HepG2 (cell line): ENCODE measurements around the gene PTX4. TPM values are rescaled to one million over a fixed set of nuclear protein-coding genes. Genes with fewer than 3 reads are reported as not detected.

Experiments
- ATAC-seq: fragments of 200-7000 bp; cut with Tn5 transposase; 3 replicates; pipeline ENCODE4 v1.9.1; 2020; ENCODE audit warnings: mild to moderate bottlenecking, moderate library complexity
- BruUV-seq: library from RNA; stranded (reverse); fragments of 400-500 nt; replicated peaks from 2 replicates; lab custom pipeline; 2021; lab: Mats Ljungman, UMichigan
- CTCF ChIA-PET: fragments of 300-600 bp; formaldehyde crosslinking; extraction: SDS; loops from one replicate; lab custom pipeline; 2021; ENCODE audit warnings: low total read pairs, inconsistent platforms, low intra/inter-chr PET ratio; lab: Yijun Ruan, JAX
- POLR2A ChIA-PET: fragments of 350-600 bp; sonication (Branson Sonifier 250); formaldehyde crosslinking; loops from one replicate; lab custom pipeline; 2020; ENCODE audit warnings: antibody characterized with exemption, inconsistent platforms; lab: Yijun Ruan, JAX
- DNase-seq: peaks from one replicate; pipeline ENCODE4 v3.0.0-alpha.2; 2015; ENCODE audit warnings: low spot score
- FAIRE-seq: peaks from 3 replicates; lab custom pipeline; 2011; peaks lifted over from hg19 to GRCh38; lab: Jason Lieb, UNC
- H2AFZ ChIP-seq: one replicate; pipeline ENCODE4 v1.6.1; 2011; ENCODE audit warnings: low read length, inconsistent platforms
- H3K27ac ChIP-seq: fragments of 300-600 bp; 3 replicates; pipeline ENCODE4 v1.8.0; 2011; ENCODE audit warnings: mixed run types, mild to moderate bottlenecking, mixed read lengths, low read length, inconsistent platforms; ENCODE audit not compliant: insufficient read depth; ENCODE audit errors: extremely low read length
- H3K27me3 ChIP-seq, 2 experiments: fragments of 200-600 bp in 1 of 2; 2 replicates in 1 of 2; 3 replicates in 1 of 2; pipeline versions ENCODE4 v1.6.0 to v1.8.0; 2011; ENCODE audit warnings: low read length in 2 of 2, mild to moderate bottlenecking in 2 of 2, moderate library complexity in 2 of 2, inconsistent platforms in 1 of 2; ENCODE audit not compliant: insufficient read depth in 2 of 2, control insufficient read depth in 1 of 2
- H3K36me3 ChIP-seq, 2 experiments: fragments of 200-600 bp in 1 of 2; replicated peaks in 1 of 2; 2 replicates in 1 of 2; 3 replicates in 1 of 2; pipeline versions ENCODE4 v1.5.1 to v1.8.0; 2011; ENCODE audit warnings: low read length in 2 of 2, inconsistent platforms in 1 of 2; ENCODE audit not compliant: insufficient read depth in 2 of 2, control insufficient read depth in 1 of 2
- H3K4me1 ChIP-seq: 2 replicates; pipeline ENCODE4 v1.5.1; 2012; ENCODE audit warnings: low read length, inconsistent platforms; ENCODE audit not compliant: insufficient read depth
- H3K4me2 ChIP-seq: 2 replicates; pipeline ENCODE4 v1.6.0; 2011; ENCODE audit warnings: low read depth, low read length, inconsistent platforms
- H3K4me3 ChIP-seq, 3 experiments: fragments of 200-600 bp in 1 of 3; sonication (generic), shearing (Covaris generic) in 1 of 3; replicated peaks in 1 of 3; 2 replicates each; pipeline ENCODE4 v1.5.1; 2011 to 2016; ENCODE audit warnings: low read length in 3 of 3, inconsistent platforms in 2 of 3, low read depth in 2 of 3, mild to moderate bottlenecking in 2 of 3, control low read depth in 1 of 3, mixed read lengths in 1 of 3; ENCODE audit not compliant: insufficient read depth in 1 of 3
- H3K79me2 ChIP-seq: one replicate; pipeline ENCODE4 v1.6.1; 2011; ENCODE audit warnings: low read length, inconsistent platforms; ENCODE audit not compliant: insufficient read depth
- H3K9ac ChIP-seq: 2 replicates; pipeline ENCODE4 v1.6.0; 2011; ENCODE audit warnings: mild to moderate bottlenecking, low read depth, low read length, inconsistent platforms; ENCODE audit not compliant: insufficient read depth
- H3K9me3 ChIP-seq: 2 replicates; pipeline ENCODE4 v1.5.1; 2012; ENCODE audit warnings: mild to moderate bottlenecking, low read length
- H4K20me1 ChIP-seq: 2 replicates; pipeline ENCODE4 v1.6.0; 2011; ENCODE audit warnings: inconsistent platforms, mild to moderate bottlenecking, low read length, moderate library complexity; ENCODE audit not compliant: insufficient read depth
- ZFP90 ChIP-seq: sonication (generic); formaldehyde crosslinking; IDR thresholded peaks from 2 replicates; pipeline ENCODE4 v1.8.0; 2022; ENCODE audit warnings: missing genetic modification reagents, mild to moderate bottlenecking, inconsistent platforms, borderline replicate concordance
- ZFP91 ChIP-seq: sonication (generic); formaldehyde crosslinking; IDR thresholded peaks from 2 replicates; pipeline ENCODE4 v1.9.0; 2022; ENCODE audit warnings: missing genetic modification reagents, mild to moderate bottlenecking, borderline replicate concordance
- ZNF30 ChIP-seq: sonication (generic); formaldehyde crosslinking; IDR thresholded peaks from 2 replicates; pipeline ENCODE4 v1.5.0; 2020; ENCODE audit warnings: mild to moderate bottlenecking, missing genetic modification reagents
- ZNF720 ChIP-seq: sonication (generic); formaldehyde crosslinking; IDR thresholded peaks from 2 replicates; pipeline ENCODE4 v1.4.0; 2020; ENCODE audit warnings: missing genetic modification reagents
- WGBS: methylation state at CpG from one replicate; pipeline ENCODE4 v1.1.6; 2017; ENCODE audit warnings: low lambda C conversion rate; 5-methylcytosine and 5-hydroxymethylcytosine counted together
- in situ Hi-C: cut with HindIII; loops from 2 replicates; pipeline ENCODE4 v1.10.0; 2017; ENCODE audit warnings: low pct_unique_long_range_greater_than_20kb; ENCODE audit not compliant: extremely low pct_ligation_motif_present
- intact Hi-C: fragments of 100-400 bp; cut with micrococcal nuclease; formaldehyde crosslinking; loops from one replicate; pipeline ENCODE4 v1.10.0; 2022; ENCODE audit not compliant: unreplicated experiment
- polyA plus RNA-seq, 8 experiments: library from polyadenylated mRNA; depleted of rRNA in 3 of 8; stranded (reverse) in 7 of 8; unstranded in 1 of 8; fragments of >200 nt; fragmentation: Illumina TruSeq in 4 of 8; extraction: Trizol in 4 of 8; gene quantifications; 2 replicates each; pipeline versions ENCODE4 v1.2.1 to v1.2.3, GENCODE V29; 2011 to 2016; ENCODE audit warnings: low read depth in 4 of 8, missing spikeins in 1 of 8, mixed read lengths in 1 of 8; ENCODE audit not compliant: insufficient read depth in 1 of 8
- total RNA-seq, 5 experiments: library from RNA; depleted of rRNA; stranded (reverse); fragments of >200 nt; fragmentation: Illumina TruSeq; extraction: Trizol; gene quantifications; 2 replicates each; pipeline ENCODE4 v1.2.3, GENCODE V29; 2016; ENCODE audit warnings: low read depth in 1 of 5

The PTX4 gene
- total and polyA plus RNA-seq, 2 of the 13 experiments (the other 11 are each of a cell fraction or from before 2014, with no cell fraction given), result 0.04 TPM; not detected in 1

GRCh38 chr16:1486551-1487390 is 2.0 kb downstream of the PTX4 start:
- FAIRE-seq (no peak), ATAC-seq (peak; percentile 22), DNase-seq (no peak)
- ChIA-PET POLR2A (interaction anchor here (0.7 kb wide), 1 partner anchor 9 kb away, joined by 4 read pairs; no protein-coding TSS in a partner anchor), CTCF (no interaction called here)
- peaks cover 17% of the 10 kb centered on the region for H3K4me1 ChIP-seq
- intact Hi-C loops (no loop called here), in situ Hi-C loops (no loop called here)
- H3K9me3 ChIP-seq, result no peaks in the 10 kb centered on the region
- TF ChIP-seq ZNF30, result no peak
- 0 out of 2 replicates have a peak, but pooled peaks have one; percentile 27 for TF ChIP-seq ZFP91 (CRISPR knock-in tag)
- H3K27ac ChIP-seq, result no peak overlapping the region
- peak overlapping the region in 1 of 3 experiments; percentile 3; a peak in 1 of 6 replicates for H3K4me3 ChIP-seq
- no peaks in the 10 kb centered on the region for H3K79me2 ChIP-seq
- no TSS peak for BruUV-seq
- H4K20me1 ChIP-seq, result no peaks in the 10 kb centered on the region
- H3K36me3 ChIP-seq, result no peaks in the 10 kb centered on the region
- H3K9ac ChIP-seq, result peak overlapping the region; percentile 34; the same call in 1 of the 2 replicates
- 39% methylated on average over 19 of the region's 33 CpGs for WGBS
- no peak overlapping the region for H2AFZ ChIP-seq
- peak overlapping the region; percentile 7; the same call in 1 of the 2 replicates for H3K4me2 ChIP-seq
- H3K27me3 ChIP-seq, result peaks cover 8 to 55% of the 10 kb centered on the region in 2 experiments

GRCh38 chr16:1485847-1486496 is 2.8 kb downstream of the PTX4 start:
- no peak for FAIRE-seq
- Histone ChIP-seq H3K79me2 (no peaks in the 10 kb centered on the region), H4K20me1 (no peaks in the 10 kb centered on the region), H3K9ac (no peak overlapping the region), H3K36me3 (no peaks in the 10 kb centered on the region), H3K4me3 (no peak overlapping the region), H3K9me3 (no peaks in the 10 kb centered on the region), H3K27ac (no peak overlapping the region), H3K4me1 (peaks cover 9% of the 10 kb centered on the region; the same call in 1 of the 2 replicates), H3K4me2 (no peak overlapping the region), H3K27me3 (peaks cover 8 to 60% of the 10 kb centered on the region in 2 experiments), H2AFZ (no peak overlapping the region)
- DNase-seq, result no peak
- in situ Hi-C loops, result no loop called here
- intact Hi-C loops, result no loop called here
- CTCF ChIA-PET, result no interaction called here
- no TSS peak for BruUV-seq
- WGBS, result 64% methylated on average over 15 of the region's 40 CpGs
- no peak for TF ChIP-seq ZNF720 (CRISPR knock-in tag)
- peak; percentile 88; the same call in 1 of the 2 replicates for TF ChIP-seq ZFP90 (CRISPR knock-in tag)
- peak; percentile 13; the same call in 1 of the 3 replicates for ATAC-seq
- POLR2A ChIA-PET, result interaction anchor here (0.7 kb wide), 1 partner anchor 8 kb away, joined by 4 read pairs; no protein-coding TSS in a partner anchor
